HG02884 (cell line): Measurements from ENCODE around the gene CDH8.
"Not testable (repeated sequence)": the region's sequence is repeated elsewhere in the genome, so short reads cannot be mapped to it uniquely, and the experiment has no call there.

Experiments used
- ATAC-seq: cut with Tn5 transposase; IDR thresholded peaks from one replicate; pipeline ENCODE4 v1.9.1; 2021; ENCODE audit warnings: mild to moderate bottlenecking, moderate library complexity; ENCODE audit not compliant: unreplicated experiment

The CDH8 gene

DNA sequence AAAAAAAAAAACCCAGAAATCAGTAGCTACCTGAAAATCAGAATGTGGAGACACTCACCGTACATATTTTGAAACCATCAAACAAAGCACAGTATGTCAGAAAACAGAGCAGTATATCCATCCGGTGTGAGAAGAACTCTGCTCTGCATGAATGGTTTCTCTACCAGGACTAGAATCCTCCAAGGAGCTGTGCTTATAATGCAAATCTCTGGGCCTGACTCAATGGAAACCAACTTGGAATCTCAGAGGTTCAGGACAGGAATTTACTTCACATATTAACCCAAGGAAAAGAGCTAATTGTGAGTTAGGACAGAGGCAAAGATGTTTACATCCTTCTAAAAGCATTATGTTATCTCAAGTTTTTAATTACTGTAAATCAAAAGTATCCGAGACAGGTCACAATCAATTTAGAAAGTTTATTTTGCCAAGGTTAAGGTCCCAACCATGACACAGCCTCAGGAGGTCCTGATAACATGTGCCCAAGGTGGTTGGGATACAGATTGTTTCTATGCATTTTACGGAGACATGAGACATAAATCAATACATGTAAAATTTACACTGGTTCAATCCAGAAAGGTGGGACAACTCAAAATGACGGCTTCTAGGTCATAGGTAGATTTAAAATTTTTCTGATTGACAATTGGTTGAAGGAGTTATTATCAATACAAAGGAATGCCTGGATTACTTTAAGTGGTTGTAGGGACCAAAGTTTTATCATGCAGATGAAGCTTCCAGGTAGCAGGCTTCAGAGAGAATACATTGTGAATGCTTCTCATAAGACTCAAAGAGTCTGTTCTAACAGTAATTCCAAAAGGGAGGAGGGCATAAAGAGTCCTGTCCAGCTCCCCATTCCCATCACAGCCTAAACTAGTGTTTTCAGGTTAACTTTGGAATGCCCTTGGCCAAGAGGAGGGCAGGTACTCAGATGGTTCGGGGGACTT is 164.1 kb downstream of the CDH8 start:
- no peak for ATAC-seq

DNA sequence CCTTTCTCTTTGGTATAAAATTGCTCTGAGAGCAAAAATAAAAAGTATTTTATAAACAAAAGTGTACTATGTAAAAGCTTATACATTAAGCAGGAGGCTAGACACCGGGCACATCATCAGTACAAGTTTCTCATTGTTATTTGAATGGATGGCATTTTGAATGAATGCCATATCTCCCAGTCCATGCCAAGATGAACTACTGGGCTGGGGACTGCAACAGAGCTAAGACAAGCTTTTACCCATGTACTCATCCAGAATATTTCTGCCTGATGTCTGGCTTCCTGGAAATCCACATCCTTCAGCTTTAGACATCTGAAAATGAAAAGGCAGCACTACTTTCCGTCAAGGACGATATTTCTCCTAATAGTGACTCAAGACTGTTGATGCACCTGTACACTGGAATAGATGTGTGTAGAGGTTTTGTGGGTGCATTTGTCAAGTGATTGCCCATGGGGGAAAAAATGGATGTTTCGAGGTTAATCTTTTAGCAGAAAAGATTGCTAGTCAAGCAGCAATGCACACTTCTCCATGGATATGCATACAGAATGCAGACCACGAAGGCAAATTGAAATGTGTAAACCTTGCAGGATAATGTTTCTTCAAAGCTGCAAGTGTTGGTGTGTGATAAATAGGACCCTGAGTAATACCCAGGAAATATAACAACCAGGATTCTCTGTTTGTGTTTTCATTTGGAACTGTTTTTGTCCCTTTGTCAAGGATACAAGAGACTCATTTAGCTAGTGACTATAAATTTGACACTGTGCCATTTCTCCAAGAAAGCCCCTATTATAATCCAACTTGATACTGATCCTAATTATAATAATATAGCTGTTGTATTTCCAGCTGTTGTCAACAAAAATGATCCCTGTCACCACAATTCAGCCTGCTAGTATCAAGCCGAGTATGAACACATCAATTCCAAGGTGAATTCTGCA is 173.8 kb downstream of the CDH8 start:
- no peak for ATAC-seq

DNA sequence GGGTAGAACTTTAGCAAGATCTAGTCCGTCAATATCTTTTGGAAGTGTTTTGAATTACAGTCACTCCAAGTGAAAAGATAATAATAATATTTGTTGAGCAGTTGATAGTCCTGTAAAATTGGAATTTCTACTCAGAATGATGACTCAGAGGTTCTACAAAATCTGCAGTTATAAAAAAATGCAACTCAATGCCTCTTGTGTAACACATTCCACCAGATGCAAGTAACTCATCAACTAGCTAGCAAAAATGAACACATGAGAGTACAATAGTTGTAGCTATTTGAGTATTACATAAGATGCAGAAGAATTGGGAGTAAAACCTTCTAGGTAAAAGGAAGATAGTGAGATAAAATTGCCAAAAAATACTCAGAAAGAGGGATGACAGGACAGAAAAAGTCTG is 177.2 kb downstream of the CDH8 start:
- ATAC-seq = no peak

DNA sequence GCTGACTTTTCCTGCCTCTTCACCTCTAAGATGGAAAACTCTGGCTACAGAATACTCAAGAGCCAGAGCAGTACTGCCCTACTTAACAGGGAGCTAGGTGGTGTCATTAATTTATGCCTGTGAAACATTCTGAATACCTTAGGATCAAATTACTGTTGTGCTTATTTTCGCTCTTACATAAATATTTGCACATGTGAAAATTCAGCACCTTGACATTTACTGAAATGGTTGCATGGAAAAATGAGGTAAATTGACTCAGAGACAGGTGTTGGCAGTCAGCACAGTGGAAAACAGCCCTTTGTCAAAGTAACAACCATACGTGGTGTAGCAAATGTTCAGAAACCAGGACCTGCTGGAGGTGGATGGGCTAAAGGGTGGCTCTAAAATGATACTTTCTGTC is 193.6 kb downstream of the CDH8 start:
- ATAC-seq = no peak

GRCh38 chr16:61836804-61837393 is 199.3 kb downstream of the CDH8 start:
- no peak for ATAC-seq

DNA sequence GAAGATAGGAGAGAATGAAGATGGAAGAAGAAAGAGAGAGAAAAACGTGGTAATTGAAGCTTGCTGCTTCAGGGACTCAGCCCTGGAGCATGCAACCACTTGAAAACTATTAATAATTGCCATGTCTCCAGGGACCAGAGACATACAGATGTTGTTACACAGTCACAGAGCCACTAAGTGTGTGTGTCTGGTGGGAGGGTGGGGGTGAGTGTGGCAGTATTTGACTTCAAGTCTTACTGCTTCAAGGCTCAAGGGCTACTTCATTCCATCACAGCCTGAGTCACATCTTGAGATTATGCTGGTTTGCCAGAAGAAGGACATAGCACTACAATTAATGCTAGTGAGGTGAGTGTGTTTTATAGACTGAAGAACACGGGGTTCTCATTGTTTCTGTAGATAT is 202.2 kb downstream of the CDH8 start:
- no peak for ATAC-seq

GRCh38 chr16:61831351-61831917 is 204.8 kb downstream of the CDH8 start:
- ATAC-seq = no peak

DNA sequence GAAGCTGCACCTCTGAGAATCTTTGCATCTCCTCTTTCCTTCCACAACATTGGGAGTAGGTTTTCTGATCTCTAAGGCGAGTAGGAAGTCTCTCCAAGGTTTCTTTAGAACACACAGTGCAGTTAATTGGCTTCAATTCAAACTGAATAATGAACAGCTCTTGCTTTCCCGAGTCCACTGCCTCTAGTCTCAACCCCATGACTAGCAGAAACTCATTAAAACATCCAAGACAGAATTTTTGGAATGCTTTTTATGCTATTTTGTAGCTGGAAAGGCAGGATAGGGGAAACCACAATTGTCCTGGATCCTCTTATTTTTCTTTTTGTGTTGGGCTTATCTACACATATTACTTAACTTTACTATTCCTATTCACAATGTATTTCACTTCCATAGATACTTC is 206.6 kb downstream of the CDH8 start:
- ATAC-seq = no peak

DNA sequence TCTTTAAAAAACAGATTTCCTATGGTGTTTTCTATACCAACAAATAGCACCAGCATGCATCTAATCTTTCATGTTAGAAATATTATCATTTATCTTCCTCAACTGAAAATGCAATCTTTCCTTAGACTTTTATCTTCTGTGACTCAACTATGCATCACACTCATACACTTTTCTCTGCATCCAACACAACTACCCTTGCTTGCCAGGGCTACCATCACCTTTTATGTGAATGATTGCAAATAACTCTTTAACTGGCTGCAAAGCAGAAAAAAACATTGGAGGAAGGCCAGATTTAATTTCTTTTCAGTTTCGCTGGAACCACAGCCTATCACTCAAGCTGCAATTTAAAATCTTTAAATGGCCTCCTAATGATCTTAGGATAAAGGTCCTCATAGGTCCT is 212.9 kb downstream of the CDH8 start:
- no peak for ATAC-seq

- no peak for ATAC-seq
Observed at GRCh38 chr16:61820820-61821219, 215.4 kb downstream of the CDH8 start.

- no peak for ATAC-seq
Observed at GRCh38 chr16:61820398-61820797, 215.8 kb downstream of the CDH8 start.

- ATAC-seq = no peak
Observed at GRCh38 chr16:61818850-61819249, 217.4 kb downstream of the CDH8 start.

GRCh38 chr16:61817583-61818278 is 218.5 kb downstream of the CDH8 start:
- no peak for ATAC-seq

- ATAC-seq = no peak
Observed at GRCh38 chr16:61814726-61815347, 221.4 kb downstream of the CDH8 start.

DNA sequence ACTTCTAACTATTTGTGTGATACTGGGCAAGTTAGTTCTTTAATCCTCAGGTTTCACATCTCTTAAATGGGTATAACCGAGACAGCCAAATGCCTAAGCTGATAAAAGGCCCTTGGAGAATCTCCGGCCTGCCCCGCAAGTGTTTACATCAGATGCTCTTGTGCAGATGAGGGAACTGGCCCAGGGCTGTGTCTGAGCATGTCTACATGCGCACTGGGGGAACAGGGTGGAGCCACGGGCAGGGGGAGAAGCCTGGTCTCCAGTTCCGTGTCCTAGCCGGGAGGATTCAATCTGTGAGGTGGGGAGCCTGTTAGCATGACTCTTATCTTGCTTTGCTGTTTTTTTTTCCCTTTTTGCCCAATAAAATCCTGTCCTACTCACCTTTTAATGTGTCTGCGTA is 222.9 kb downstream of the CDH8 start:
- no peak for ATAC-seq

- ATAC-seq = no peak
Observed at GRCh38 chr16:61812251-61812650, 224.0 kb downstream of the CDH8 start.

DNA sequence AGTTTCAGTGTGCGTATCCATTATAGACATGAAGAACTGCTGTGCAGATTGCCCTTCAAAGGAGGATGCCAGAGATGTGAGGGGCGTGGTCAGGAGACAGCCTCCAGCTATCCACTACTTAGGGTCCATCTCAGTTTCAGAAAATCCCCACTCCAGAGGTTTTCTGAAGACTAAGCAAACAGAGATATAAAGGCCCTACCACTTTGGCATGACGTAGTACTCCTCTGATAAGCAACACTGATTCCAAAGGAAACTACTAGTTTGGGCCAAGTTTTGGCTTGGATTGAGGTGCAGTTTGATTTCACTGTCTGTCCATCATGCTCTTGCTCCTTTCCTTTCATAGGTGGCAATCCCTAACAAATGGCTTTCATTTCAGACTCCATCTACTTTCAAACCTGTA is 228.7 kb downstream of the CDH8 start:
- ATAC-seq = no peak

- ATAC-seq = not testable (repeated sequence)
Observed at GRCh38 chr16:61801217-61801616, 235.0 kb downstream of the CDH8 start.

- no peak for ATAC-seq
Observed at GRCh38 chr16:61798741-61799140, 237.5 kb downstream of the CDH8 start.

DNA sequence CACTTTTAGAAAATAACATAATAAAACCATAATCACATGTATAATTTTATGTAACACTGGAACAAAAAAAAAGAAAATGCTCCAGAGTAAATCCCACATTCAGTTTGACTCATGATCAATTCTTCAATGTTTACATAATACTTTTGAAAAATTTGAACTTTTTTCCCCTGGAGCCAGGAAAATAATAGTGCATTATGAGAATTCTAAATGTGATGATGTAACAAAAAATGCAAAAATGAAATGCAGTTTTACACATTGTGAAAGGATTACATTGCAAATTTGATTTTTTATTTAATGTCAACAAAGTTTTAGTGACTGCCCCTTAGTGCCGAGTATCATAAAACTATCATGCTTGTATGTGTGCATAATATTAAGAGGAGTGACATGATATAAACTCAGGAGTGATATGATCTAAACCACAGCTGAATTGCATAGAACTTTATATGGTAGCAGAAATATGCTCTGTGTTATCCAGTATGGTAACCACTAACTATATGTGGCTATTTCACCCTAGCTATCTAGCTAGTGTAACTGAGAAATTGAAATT is 238.2 kb downstream of the CDH8 start:
- no peak for ATAC-seq
